ENCODE results near the gene PDE4D. TPM values are rescaled to one million over a fixed set of nuclear protein-coding genes. Genes with fewer than 3 reads are reported as not detected.

The PDE4D gene
- total and polyA plus RNA-seq, 10 of the 15 experiments (the other 5 are each of a cell fraction or from before 2014, with no cell fraction given) = 0.87 to 4.1 (median 2.2) TPM

DNA sequence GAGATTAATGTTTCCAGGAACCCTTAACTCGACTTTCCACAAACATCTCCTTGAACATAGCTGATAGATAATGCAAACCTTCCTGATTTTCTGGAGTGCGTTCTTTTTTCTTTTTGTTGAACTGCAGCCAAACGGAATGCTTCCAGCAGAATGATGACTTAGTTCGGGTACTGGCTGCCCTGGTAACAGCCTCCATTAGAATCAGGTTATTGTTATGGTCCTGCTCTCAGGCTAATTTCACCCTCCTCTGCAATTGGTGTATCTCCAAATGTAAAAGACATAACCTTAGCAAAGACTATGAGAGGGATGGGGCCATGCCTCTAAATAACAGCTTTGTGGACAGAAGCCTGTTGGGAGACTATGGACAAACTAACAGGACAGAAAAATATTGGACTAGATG, 116.5 kb downstream of the PDE4D start (continued):
- TF ChIP-seq, protein P1, sequence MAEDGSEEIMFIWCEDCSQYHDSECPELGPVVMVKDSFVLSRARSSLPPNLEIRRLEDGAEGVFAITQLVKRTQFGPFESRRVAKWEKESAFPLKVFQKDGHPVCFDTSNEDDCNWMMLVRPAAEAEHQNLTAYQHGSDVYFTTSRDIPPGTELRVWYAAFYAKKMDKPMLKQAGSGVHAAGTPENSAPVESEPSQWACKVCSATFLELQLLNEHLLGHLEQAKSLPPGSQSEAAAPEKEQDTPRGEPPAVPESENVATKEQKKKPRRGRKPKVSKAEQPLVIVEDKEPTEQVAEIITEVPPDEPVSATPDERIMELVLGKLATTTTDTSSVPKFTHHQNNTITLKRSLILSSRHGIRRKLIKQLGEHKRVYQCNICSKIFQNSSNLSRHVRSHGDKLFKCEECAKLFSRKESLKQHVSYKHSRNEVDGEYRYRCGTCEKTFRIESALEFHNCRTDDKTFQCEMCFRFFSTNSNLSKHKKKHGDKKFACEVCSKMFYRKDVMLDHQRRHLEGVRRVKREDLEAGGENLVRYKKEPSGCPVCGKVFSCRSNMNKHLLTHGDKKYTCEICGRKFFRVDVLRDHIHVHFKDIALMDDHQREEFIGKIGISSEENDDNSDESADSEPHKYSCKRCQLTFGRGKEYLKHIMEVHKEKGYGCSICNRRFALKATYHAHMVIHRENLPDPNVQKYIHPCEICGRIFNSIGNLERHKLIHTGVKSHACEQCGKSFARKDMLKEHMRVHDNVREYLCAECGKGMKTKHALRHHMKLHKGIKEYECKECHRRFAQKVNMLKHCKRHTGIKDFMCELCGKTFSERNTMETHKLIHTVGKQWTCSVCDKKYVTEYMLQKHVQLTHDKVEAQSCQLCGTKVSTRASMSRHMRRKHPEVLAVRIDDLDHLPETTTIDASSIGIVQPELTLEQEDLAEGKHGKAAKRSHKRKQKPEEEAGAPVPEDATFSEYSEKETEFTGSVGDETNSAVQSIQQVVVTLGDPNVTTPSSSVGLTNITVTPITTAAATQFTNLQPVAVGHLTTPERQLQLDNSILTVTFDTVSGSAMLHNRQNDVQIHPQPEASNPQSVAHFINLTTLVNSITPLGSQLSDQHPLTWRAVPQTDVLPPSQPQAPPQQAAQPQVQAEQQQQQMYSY (CRISPR knock-in tag; IDR thresholded peaks at IDR 0.05) = no peak
- TF ChIP-seq EGR1 (IDR thresholded peaks at IDR 0.05; ENCODE audit: borderline replicate concordance in 1 of 2, low read depth in 2 of 2, low read length in 2 of 2) (no peak), EP300 (IDR thresholded peaks at IDR 0.05; ENCODE audit: borderline replicate concordance in 1 of 2, control insufficient read depth in 1 of 2, low read depth in 2 of 2, low read length in 2 of 2) (no peak), IKZF2 (IDR thresholded peaks at IDR 0.05) (no peak), EED (IDR thresholded peaks at IDR 0.05; ENCODE audit: low read depth) (no peak)

DNA sequence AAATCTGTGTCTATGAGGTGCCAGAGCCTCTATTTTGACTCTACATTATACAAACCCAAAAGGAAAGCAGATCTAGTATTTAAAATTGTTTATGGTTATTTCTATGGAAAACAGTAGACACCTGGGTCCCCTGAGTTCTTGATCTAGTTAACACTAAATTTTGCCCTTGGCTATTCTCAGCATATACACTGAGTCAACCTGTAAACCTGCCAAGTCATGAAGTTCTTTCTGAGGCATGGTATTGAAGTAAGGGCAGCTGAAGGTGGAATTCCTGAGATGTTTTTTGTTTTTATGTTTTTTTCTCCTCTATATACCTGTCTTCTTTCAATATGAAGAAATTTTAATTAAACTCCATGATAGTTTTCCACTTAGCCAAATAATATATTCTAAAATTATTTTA, 120.2 kb downstream of the PDE4D start:
- no peak overlapping the region for H3K9ac ChIP-seq (ENCODE audit: control insufficient read depth, insufficient read depth, low read length)
- in situ Hi-C loops (cut with MboI) = no loop called here
- H3K36me3 ChIP-seq (ENCODE audit: control insufficient read depth in 2 of 2, insufficient read depth in 2 of 2, low read length in 1 of 2) = no peaks in the 10 kb centered on the region
- no peak overlapping the region for H2AFZ ChIP-seq (ENCODE audit: control insufficient read depth, low read depth, low read length)
- intact Hi-C loops (cut with micrococcal nuclease; ENCODE audit: unreplicated experiment) = no loop called here
- peaks cover 2 to 11% of the 10 kb centered on the region in 2 experiments; a peak in 2 of 4 replicates for H3K27me3 ChIP-seq (replicated peaks in 1 of 2; ENCODE audit: control insufficient read depth in 2 of 2, insufficient read depth in 2 of 2, low read length in 1 of 2)
- ChIA-PET SMC1A (ENCODE audit: uncharacterized antibody, unreplicated experiment) (no interaction called here), POLR2A (no interaction called here), CTCF (no interaction called here), RAD21 (ENCODE audit: unreplicated experiment) (no interaction called here)
- no peaks in the 10 kb centered on the region for H4K20me1 ChIP-seq (ENCODE audit: control insufficient read depth, insufficient read depth)
- no peak for TF ChIP-seq POLR2AphosphoS5 (IDR thresholded peaks at IDR 0.05; ENCODE audit: low read length)
- TF ChIP-seq MEF2B (IDR thresholded peaks at IDR 0.05; ENCODE audit: partially characterized antibody, poor library complexity, severe bottlenecking) = no peak
- no peak for TF ChIP-seq SREBF1 (IDR thresholded peaks at IDR 0.05; ENCODE audit: low read length)
- TF ChIP-seq, protein P2, sequence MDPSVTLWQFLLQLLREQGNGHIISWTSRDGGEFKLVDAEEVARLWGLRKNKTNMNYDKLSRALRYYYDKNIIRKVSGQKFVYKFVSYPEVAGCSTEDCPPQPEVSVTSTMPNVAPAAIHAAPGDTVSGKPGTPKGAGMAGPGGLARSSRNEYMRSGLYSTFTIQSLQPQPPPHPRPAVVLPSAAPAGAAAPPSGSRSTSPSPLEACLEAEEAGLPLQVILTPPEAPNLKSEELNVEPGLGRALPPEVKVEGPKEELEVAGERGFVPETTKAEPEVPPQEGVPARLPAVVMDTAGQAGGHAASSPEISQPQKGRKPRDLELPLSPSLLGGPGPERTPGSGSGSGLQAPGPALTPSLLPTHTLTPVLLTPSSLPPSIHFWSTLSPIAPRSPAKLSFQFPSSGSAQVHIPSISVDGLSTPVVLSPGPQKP (IDR thresholded peaks at IDR 0.05; ENCODE audit: low read depth, low read length) = no peak
- no peak for TF ChIP-seq BCL11A (IDR thresholded peaks at IDR 0.05; ENCODE audit: low read depth, low read length)
- no peaks in the 10 kb centered on the region for H3K4me1 ChIP-seq (ENCODE audit: control insufficient read depth, insufficient read depth, low read length)
- H3K4me2 ChIP-seq (ENCODE audit: control insufficient read depth, insufficient read depth) = no peak overlapping the region
- no peak overlapping the region for H3K4me3 ChIP-seq
- DNase-seq (ENCODE audit: low read depth, low spot score) = no peak
- no peak for ATAC-seq
- no peaks in the 10 kb centered on the region for H3K9me3 ChIP-seq (replicated peaks; ENCODE audit: control insufficient read depth, insufficient read depth, low read length)
- no TSS peak for BruUV-seq (replicated peaks)
- no peak for FAIRE-seq
- H3K79me2 ChIP-seq (ENCODE audit: control insufficient read depth, insufficient read depth, low read length) = no peaks in the 10 kb centered on the region
- no peak overlapping the region for H3K27ac ChIP-seq (ENCODE audit: control insufficient read depth, insufficient read depth)

All from GM12878 (cell line).